Ureter (tissue), 1 donor: ENCODE results near the gene NLRP3. TPM values are rescaled to one million over a fixed set of nuclear protein-coding genes. Genes with fewer than 3 reads are reported as not detected.
"Not testable (repeated sequence)": the region's sequence is repeated elsewhere in the genome, so short reads cannot be mapped to it uniquely, and the experiment has no call there.

Experiments
- DNase-seq: peaks from one replicate; pipeline ENCODE4 v3.0.0-alpha.2; 2020; ENCODE audit warnings: low spot score
- total RNA-seq: library from RNA; stranded (reverse); gene quantifications from one replicate; pipeline ENCODE4 v1.2.4, GENCODE V29; 2023
- donor health status: DM: yes; HTN: yes; CAD: no.

NLRP3 gene
- 1.9 TPM for total RNA-seq

- DNase-seq = no peak
Measured at GRCh38 chr1:247415423-247416361, at the start of gene NLRP3. TSS of gene NLRP3 (plus strand) at chr1:247416173. CDS start at chr1:247418801, 2,628 bp downstream.

- not testable (repeated sequence) for DNase-seq
Measured at GRCh38 chr1:247366345-247366744, 49.6 kb upstream of the NLRP3 start.

- DNase-seq = no peak
Measured at GRCh38 chr1:247366926-247367645, 48.9 kb upstream of the NLRP3 start.

GRCh38 chr1:247367786-247368422 is 48.1 kb upstream of the NLRP3 start:
- DNase-seq = no peak

- no peak for DNase-seq
Measured at GRCh38 chr1:247368490-247369145, 47.4 kb upstream of the NLRP3 start.

- no peak for DNase-seq
Measured at GRCh38 chr1:247370786-247371732, 44.9 kb upstream of the NLRP3 start.

GRCh38 chr1:247371801-247372259 is 44.1 kb upstream of the NLRP3 start:
- no peak for DNase-seq

GRCh38 chr1:247373721-247374141 is 42.2 kb upstream of the NLRP3 start:
- DNase-seq = no peak

GRCh38 chr1:247374651-247375334 is 41.2 kb upstream of the NLRP3 start:
- DNase-seq = not testable (repeated sequence)

- no peak for DNase-seq
Measured at GRCh38 chr1:247375747-247376146, 40.2 kb upstream of the NLRP3 start.

- no peak for DNase-seq
Measured at GRCh38 chr1:247376659-247377058, 39.3 kb upstream of the NLRP3 start.

- not testable (repeated sequence) for DNase-seq
Measured at GRCh38 chr1:247377656-247378055, 38.3 kb upstream of the NLRP3 start.

GRCh38 chr1:247378334-247379073 is 37.5 kb upstream of the NLRP3 start:
- no peak for DNase-seq

GRCh38 chr1:247385283-247385682 is 30.7 kb upstream of the NLRP3 start:
- no peak for DNase-seq

- DNase-seq = no peak
Measured at GRCh38 chr1:247386217-247386616, 29.8 kb upstream of the NLRP3 start.

GRCh38 chr1:247386687-247387086 is 29.3 kb upstream of the NLRP3 start:
- DNase-seq = no peak

GRCh38 chr1:247387096-247387495 is 28.9 kb upstream of the NLRP3 start:
- DNase-seq = no peak

- DNase-seq = no peak
Measured at GRCh38 chr1:247387565-247387964, 28.4 kb upstream of the NLRP3 start.
